Cardiac muscle cell (in vitro differentiated cells and primary cell): ENCODE measurements around the gene GATAD2A. TPM values are rescaled to one million over a fixed set of nuclear protein-coding genes. Genes with fewer than 3 reads are reported as not detected.
"Not testable (repeated sequence)": the region's sequence is repeated elsewhere in the genome, so short reads cannot be mapped to it uniquely, and the experiment has no call there.

ENCODE experiments used
- DNase-seq, 2 donors: peaks; one replicate each; pipeline versions ENCODE4 v3.0.0 to v3.0.0-alpha.2; 2010 to 2017; ENCODE audit warnings: low read depth in 1 of 2, low spot score in 1 of 2
- H3K27ac ChIP-seq: fragments of 200-600 bp; sonication (generic); 2 replicates; pipeline ENCODE4 v1.5.1; 2016
- H3K27me3 ChIP-seq: fragments of 200-600 bp; sonication (generic); 2 replicates; pipeline ENCODE4 v1.6.0; 2016; ENCODE audit warnings: control low read depth
- H3K36me3 ChIP-seq: fragments of 200-600 bp; sonication (generic); 2 replicates; pipeline ENCODE4 v1.5.1; 2016; ENCODE audit warnings: control low read depth
- H3K4me1 ChIP-seq: fragments of 200-600 bp; sonication (generic); 2 replicates; pipeline ENCODE4 v1.8.1; 2017; ENCODE audit warnings: low read depth, mild to moderate bottlenecking, mixed run types
- H3K4me3 ChIP-seq: fragments of 200-600 bp; sonication (generic); 2 replicates; pipeline ENCODE4 v1.5.1; 2016; ENCODE audit warnings: mild to moderate bottlenecking
- H3K9me3 ChIP-seq: fragments of 200-600 bp; sonication (generic); 2 replicates; pipeline ENCODE4 v1.5.1; 2017; ENCODE audit warnings: low read depth, mild to moderate bottlenecking, control low read depth
- CTCF ChIP-seq: IDR thresholded peaks from 2 replicates; pipeline ENCODE4 v1.5.1; 2012; ENCODE audit warnings: low read depth, mild to moderate bottlenecking, low read length
- polyA plus RNA-seq: library from polyadenylated mRNA; unstranded; fragments of >200 nt; fragmentation: Nextera tagmentation; extraction: Ambion mirVana; gene quantifications from 2 replicates; pipeline ENCODE4 v1.2.1, GENCODE V29; 2016
- total RNA-seq: library from RNA; depleted of rRNA; stranded (reverse); fragments of >200 nt; gene quantifications from 2 replicates; pipeline ENCODE4 v1.2.3, GENCODE V29; 2016

Gene GATAD2A
- total and polyA plus RNA-seq, 2 experiments from 2014 or later: 32.3 to 98.3 TPM

GRCh38 chr19:19366434-19367396 lies 38.8 kb upstream of the GATAD2A start:
- DNase-seq: peak; percentile 79 to 87

GRCh38 chr19:19368087-19368486 lies 37.4 kb upstream of the GATAD2A start:
- Histone ChIP-seq H3K9me3 (no peaks in the 10 kb centered on the region), H3K27me3 (no peaks in the 10 kb centered on the region), H3K4me3 (no peak overlapping the region), H3K27ac (no peak overlapping the region), H3K36me3 (no peaks in the 10 kb centered on the region), H3K4me1 (no peaks in the 10 kb centered on the region)
- no peak for TF ChIP-seq CTCF
- no peak for DNase-seq

More at GRCh38 chr19:19366434-19367396, 38.8 kb upstream of the GATAD2A start:
- Histone ChIP-seq H3K4me1 (no peaks in the 10 kb centered on the region), H3K4me3 (no peak overlapping the region), H3K36me3 (no peaks in the 10 kb centered on the region), H3K27ac (no peak overlapping the region), H3K27me3 (no peaks in the 10 kb centered on the region), H3K9me3 (no peaks in the 10 kb centered on the region)
- peak; percentile 95 for TF ChIP-seq CTCF

- no peak overlapping the region for H3K27ac ChIP-seq
- H3K9me3 ChIP-seq: no peaks in the 10 kb centered on the region
- H3K4me1 ChIP-seq: no peaks in the 10 kb centered on the region
- no peak for TF ChIP-seq CTCF
- H3K27me3 ChIP-seq: no peaks in the 10 kb centered on the region
- no peaks in the 10 kb centered on the region for H3K36me3 ChIP-seq
- no peak overlapping the region for H3K4me3 ChIP-seq
- DNase-seq: no peak
Observed at GRCh38 chr19:19371059-19371458, 34.4 kb upstream of the GATAD2A start.

GRCh38 chr19:19372656-19373416 lies 32.6 kb upstream of the GATAD2A start:
- Histone ChIP-seq H3K4me3 (no peak overlapping the region), H3K27me3 (no peaks in the 10 kb centered on the region), H3K36me3 (no peaks in the 10 kb centered on the region), H3K27ac (no peak overlapping the region), H3K9me3 (no peaks in the 10 kb centered on the region), H3K4me1 (peaks cover 6% of the 10 kb centered on the region)
- peak in 1 of 2 donors; percentile 61 for DNase-seq
- no peak for TF ChIP-seq CTCF

- H3K4me1 ChIP-seq: peaks cover 9% of the 10 kb centered on the region
- no peak for DNase-seq
- no peak overlapping the region for H3K4me3 ChIP-seq
- H3K27me3 ChIP-seq: no peaks in the 10 kb centered on the region
- no peak overlapping the region for H3K27ac ChIP-seq
- TF ChIP-seq CTCF: no peak
- H3K36me3 ChIP-seq: no peaks in the 10 kb centered on the region
- no peaks in the 10 kb centered on the region for H3K9me3 ChIP-seq
Observed at GRCh38 chr19:19379527-19379926, 25.9 kb upstream of the GATAD2A start.

- not testable (repeated sequence) for H3K4me3 ChIP-seq, H3K36me3 ChIP-seq, H3K27ac ChIP-seq, DNase-seq, H3K27me3 ChIP-seq, H3K9me3 ChIP-seq
- H3K4me1 ChIP-seq: peaks cover 14% of the 10 kb centered on the region
Observed at GRCh38 chr19:19380316-19380715, 25.2 kb upstream of the GATAD2A start.
